Fibroblast of lung (primary cell): ENCODE measurements around the gene PSMD1. TPM values are rescaled to one million over a fixed set of nuclear protein-coding genes. Genes with fewer than 3 reads are reported as not detected.
"Not testable (repeated sequence)": the region's sequence is repeated elsewhere in the genome, so short reads cannot be mapped to it uniquely, and the experiment has no call there.

Experiments
- DNase-seq, 2 donors: peaks; one replicate each; pipeline versions ENCODE4 v3.0.0 to v3.0.0-alpha.2; 2010; ENCODE audit warnings: low read depth in 2 of 2
- H2AFZ ChIP-seq: 2 replicates; pipeline ENCODE4 v1.5.1; 2012; ENCODE audit warnings: low read length, control low read depth, inconsistent platforms
- H3K27ac ChIP-seq: 2 replicates; pipeline ENCODE4 v1.5.1; 2011; ENCODE audit warnings: low read length, control low read depth; ENCODE audit not compliant: insufficient read depth
- H3K27me3 ChIP-seq: 2 replicates; pipeline ENCODE4 v1.5.1; 2011; ENCODE audit warnings: mild to moderate bottlenecking, low read length; ENCODE audit not compliant: control insufficient read depth, insufficient read depth
- H3K36me3 ChIP-seq: 2 replicates; pipeline ENCODE4 v1.5.1; 2011; ENCODE audit warnings: low read length; ENCODE audit not compliant: control insufficient read depth, insufficient read depth
- H3K4me1 ChIP-seq: 2 replicates; pipeline ENCODE4 v1.5.1; 2011; ENCODE audit warnings: low read length; ENCODE audit not compliant: control insufficient read depth, insufficient read depth; ENCODE audit errors: extremely low read depth
- H3K4me2 ChIP-seq: 2 replicates; pipeline ENCODE4 v1.5.1; 2011; ENCODE audit warnings: low read length, control low read depth; ENCODE audit not compliant: insufficient read depth; ENCODE audit errors: extremely low read depth
- H3K4me3 ChIP-seq, 4 experiments: fragments of 200-600 bp in 1 of 4; sonication (generic) in 1 of 4; replicated peaks in 1 of 4; 2 replicates each; pipeline ENCODE4 v1.5.1; 2011 to 2016; ENCODE audit warnings: low read length in 4 of 4, low read depth in 3 of 4, mild to moderate bottlenecking in 3 of 4, control low read depth in 2 of 4, inconsistent platforms in 1 of 4, mixed read lengths in 1 of 4; ENCODE audit not compliant: insufficient read depth in 1 of 4; ENCODE audit errors: control extremely low read depth in 1 of 4
- H3K79me2 ChIP-seq: 2 replicates; pipeline ENCODE4 v1.5.1; 2012; ENCODE audit warnings: mild to moderate bottlenecking, low read length, inconsistent platforms; ENCODE audit not compliant: control insufficient read depth, insufficient read depth
- H3K9ac ChIP-seq: 2 replicates; pipeline ENCODE4 v1.5.1; 2011; ENCODE audit warnings: mild to moderate bottlenecking, low read length, control low read depth; ENCODE audit not compliant: insufficient read depth
- H3K9me3 ChIP-seq: 2 replicates; pipeline ENCODE4 v1.5.1; 2012; ENCODE audit warnings: low read depth, low read length; ENCODE audit not compliant: control insufficient read depth, insufficient read depth
- H4K20me1 ChIP-seq: 2 replicates; pipeline ENCODE4 v1.5.1; 2011; ENCODE audit warnings: low read length; ENCODE audit not compliant: control insufficient read depth, insufficient read depth; ENCODE audit errors: extremely low read depth
- EZH2 ChIP-seq: IDR thresholded peaks from 2 replicates; pipeline ENCODE4 v1.5.1; 2012; ENCODE audit warnings: low read length, control low read depth, mild to moderate bottlenecking; ENCODE audit errors: missing control alignments
- polyA plus RNA-seq, 2 donors: library from polyadenylated mRNA; depleted of rRNA in 1 of 2; stranded (reverse) in 1 of 2; unstranded in 1 of 2; fragments of >200 nt; gene quantifications; 2 replicates each; pipeline ENCODE4 v1.2.1, GENCODE V29; 2011 to 2012; ENCODE audit warnings: missing spikeins in 1 of 2
- total RNA-seq: library from RNA; depleted of rRNA; stranded (reverse); fragments of >200 nt; gene quantifications from 2 replicates; pipeline ENCODE4 v1.2.1, GENCODE V29; 2014
- TF ChIP-seq, protein P1 (sequence below), 2 donors: IDR thresholded peaks in 1 of 2; conservative IDR thresholded peaks in 1 of 2; 1 replicate in 1 of 2; 2 replicates in 1 of 2; pipeline ENCODE4 v1.5.1; 2011 to 2012; ENCODE audit warnings: low read length in 2 of 2, control low read depth in 1 of 2, inconsistent platforms in 1 of 2, low read depth in 1 of 2, mild to moderate bottlenecking in 1 of 2

PSMD1 gene
- total and polyA plus RNA-seq, 2 donors (not counting 1 experiment from before 2014, with no cell fraction given): 125 to 144 TPM

DNA sequence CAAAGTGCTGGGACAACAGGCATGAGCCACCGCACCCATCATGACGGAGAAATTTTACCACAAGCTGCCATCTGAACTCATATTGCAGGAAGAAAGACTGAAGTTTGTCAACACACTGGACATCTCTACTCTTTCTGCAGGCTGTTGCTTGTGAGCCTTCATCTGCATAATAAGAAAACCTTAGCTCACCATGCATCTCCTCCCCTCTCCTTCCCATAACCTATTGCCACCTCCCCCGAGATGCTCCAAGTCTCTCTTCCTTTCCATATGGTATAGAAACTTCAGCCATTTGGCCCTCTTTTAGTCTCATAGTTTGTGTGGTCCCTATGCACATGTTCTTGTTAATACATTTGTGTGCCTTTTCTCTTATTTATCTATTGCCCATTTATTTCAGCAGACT is 38.5 kb upstream of the PSMD1 start:
- no peak overlapping the region for H3K27ac ChIP-seq
- H3K27me3 ChIP-seq: peaks cover 15% of the 10 kb centered on the region
- H3K36me3 ChIP-seq: no peaks in the 10 kb centered on the region

DNA sequence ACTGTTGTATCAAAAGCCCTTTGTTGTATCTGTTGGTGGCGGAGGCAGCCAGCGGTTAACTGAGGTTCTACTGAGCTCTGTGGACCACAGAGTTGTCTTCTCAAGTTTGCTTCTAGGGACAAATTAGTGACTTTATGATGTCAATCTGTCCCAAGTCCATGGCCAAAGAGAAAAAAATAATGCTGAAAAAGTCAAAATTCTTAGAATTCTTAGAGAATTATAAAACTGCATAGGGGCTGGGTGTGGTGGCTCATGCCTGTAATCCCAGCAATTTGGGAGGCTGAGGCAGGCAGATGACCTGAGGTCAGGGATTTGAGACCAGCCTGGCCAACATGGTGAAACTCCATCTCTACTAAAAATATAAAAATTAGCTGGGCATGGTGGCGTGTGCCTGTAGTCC is 31.6 kb upstream of the PSMD1 start:
- H3K27ac ChIP-seq, H2AFZ ChIP-seq, H3K4me2 ChIP-seq, H3K4me1 ChIP-seq, H3K79me2 ChIP-seq, H3K9ac ChIP-seq, H3K27me3 ChIP-seq, H4K20me1 ChIP-seq, H3K4me3 ChIP-seq, DNase-seq, H3K9me3 ChIP-seq, H3K36me3 ChIP-seq: not testable (repeated sequence)

More for the DNA sequence above, 38.5 kb upstream of the PSMD1 start:
- no peaks in the 10 kb centered on the region for H3K79me2 ChIP-seq
- H3K9me3 ChIP-seq: no peaks in the 10 kb centered on the region
- H2AFZ ChIP-seq: no peak overlapping the region
- DNase-seq: no peak
- no peak overlapping the region for H3K9ac ChIP-seq
- no peaks in the 10 kb centered on the region for H4K20me1 ChIP-seq
- no peaks in the 10 kb centered on the region for H3K4me1 ChIP-seq
- H3K4me3 ChIP-seq: no peak overlapping the region
- TF ChIP-seq, protein P1, sequence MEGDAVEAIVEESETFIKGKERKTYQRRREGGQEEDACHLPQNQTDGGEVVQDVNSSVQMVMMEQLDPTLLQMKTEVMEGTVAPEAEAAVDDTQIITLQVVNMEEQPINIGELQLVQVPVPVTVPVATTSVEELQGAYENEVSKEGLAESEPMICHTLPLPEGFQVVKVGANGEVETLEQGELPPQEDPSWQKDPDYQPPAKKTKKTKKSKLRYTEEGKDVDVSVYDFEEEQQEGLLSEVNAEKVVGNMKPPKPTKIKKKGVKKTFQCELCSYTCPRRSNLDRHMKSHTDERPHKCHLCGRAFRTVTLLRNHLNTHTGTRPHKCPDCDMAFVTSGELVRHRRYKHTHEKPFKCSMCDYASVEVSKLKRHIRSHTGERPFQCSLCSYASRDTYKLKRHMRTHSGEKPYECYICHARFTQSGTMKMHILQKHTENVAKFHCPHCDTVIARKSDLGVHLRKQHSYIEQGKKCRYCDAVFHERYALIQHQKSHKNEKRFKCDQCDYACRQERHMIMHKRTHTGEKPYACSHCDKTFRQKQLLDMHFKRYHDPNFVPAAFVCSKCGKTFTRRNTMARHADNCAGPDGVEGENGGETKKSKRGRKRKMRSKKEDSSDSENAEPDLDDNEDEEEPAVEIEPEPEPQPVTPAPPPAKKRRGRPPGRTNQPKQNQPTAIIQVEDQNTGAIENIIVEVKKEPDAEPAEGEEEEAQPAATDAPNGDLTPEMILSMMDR (conservative IDR thresholded peaks at IDR 0.05 in 1 of 2, IDR thresholded peaks at IDR 0.05 in 1 of 2; ENCODE audit: low read depth in 1 of 2, low read length in 2 of 2): no peak
- no peak for TF ChIP-seq EZH2
- no peak overlapping the region for H3K4me2 ChIP-seq

DNA sequence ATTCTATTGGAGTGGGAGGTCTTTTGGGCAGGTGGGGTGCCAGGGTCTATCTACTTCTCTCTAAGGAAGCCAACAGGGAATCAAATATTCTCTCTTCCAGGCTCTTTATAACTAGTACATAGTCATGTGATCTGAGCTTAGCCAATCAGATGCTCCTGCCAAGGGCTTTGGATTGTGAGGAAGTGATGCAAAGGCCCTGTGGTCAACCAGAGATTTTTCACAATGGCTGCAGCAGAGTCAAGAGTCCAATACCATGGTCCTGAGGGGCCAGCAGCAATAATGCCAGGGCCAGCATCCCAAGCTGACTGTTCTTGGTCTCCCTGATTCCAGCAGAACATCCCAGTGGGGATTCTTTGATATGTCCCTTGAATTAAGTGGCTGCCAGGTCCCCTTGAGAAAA is 27.8 kb upstream of the PSMD1 start:
- Histone ChIP-seq H3K36me3 (no peaks in the 10 kb centered on the region), H2AFZ (no peak overlapping the region), H3K9ac (no peak overlapping the region), H3K9me3 (no peaks in the 10 kb centered on the region), H3K4me2 (no peak overlapping the region), H4K20me1 (no peaks in the 10 kb centered on the region), H3K4me3 (no peak overlapping the region), H3K79me2 (no peaks in the 10 kb centered on the region), H3K27me3 (peaks cover 15% of the 10 kb centered on the region), H3K27ac (no peak overlapping the region), H3K4me1 (no peaks in the 10 kb centered on the region)
- DNase-seq: no peak
- no peak for TF ChIP-seq EZH2
- TF ChIP-seq, protein P1 (conservative IDR thresholded peaks at IDR 0.05 in 1 of 2, IDR thresholded peaks at IDR 0.05 in 1 of 2; ENCODE audit: low read depth in 1 of 2, low read length in 2 of 2): no peak
